GM23338 (cell line): ENCODE data around the gene COTL1. TPM values are rescaled to one million over a fixed set of nuclear protein-coding genes. Genes with fewer than 3 reads are reported as not detected.

Experiments
- ATAC-seq: fragments of 200-7000 bp; cut with Tn5 transposase; 3 replicates; pipeline ENCODE4 v1.9.1; 2020
- DNase-seq: peaks from one replicate; pipeline ENCODE4 v3.0.0-alpha.2; 2015; ENCODE audit warnings: low spot score
- H2AFZ ChIP-seq: fragments of 200-600 bp; sonication (generic); 2 replicates; pipeline ENCODE4 v1.8.0; 2016; ENCODE audit warnings: antibody characterized with exemption, mild to moderate bottlenecking, moderate library complexity
- H3F3A ChIP-seq: fragments of 200-600 bp; sonication (generic); replicated peaks from 2 replicates; pipeline ENCODE4 v1.8.0; 2017; ENCODE audit warnings: antibody characterized with exemption, mixed run types, low read depth
- H3K27ac ChIP-seq: fragments of 200-600 bp; sonication (generic); 2 replicates; pipeline ENCODE4 v1.6.1; 2016; ENCODE audit warnings: low read depth
- H3K27me3 ChIP-seq: fragments of 200-600 bp; sonication (generic); 2 replicates; pipeline ENCODE4 v1.8.0; 2016; ENCODE audit warnings: mild to moderate bottlenecking, mixed run types, moderate library complexity; ENCODE audit not compliant: insufficient read depth
- H3K36me3 ChIP-seq: fragments of 200-600 bp; sonication (generic); 2 replicates; pipeline ENCODE4 v1.8.0; 2016; ENCODE audit warnings: mild to moderate bottlenecking; ENCODE audit not compliant: insufficient read depth
- H3K4me1 ChIP-seq: fragments of 200-600 bp; sonication (generic); 2 replicates; pipeline ENCODE4 v1.8.0; 2016; ENCODE audit warnings: mild to moderate bottlenecking, moderate library complexity; ENCODE audit not compliant: insufficient read depth
- H3K4me2 ChIP-seq: fragments of 200-600 bp; sonication (generic); 2 replicates; pipeline ENCODE4 v1.7.1; 2017; ENCODE audit warnings: mixed run types
- H3K4me3 ChIP-seq: fragments of 200-600 bp; sonication (generic); 2 replicates; pipeline ENCODE4 v1.6.1; 2016; ENCODE audit warnings: mixed run types
- H3K79me2 ChIP-seq: fragments of 200-600 bp; sonication (generic); replicated peaks from 2 replicates; pipeline ENCODE4 v1.8.0; 2017; ENCODE audit warnings: mild to moderate bottlenecking; ENCODE audit not compliant: insufficient read depth
- H3K9me2 ChIP-seq: fragments of 200-600 bp; sonication (generic); 2 replicates; pipeline ENCODE4 v1.8.0; 2017; ENCODE audit not compliant: insufficient read depth
- H4K20me1 ChIP-seq: fragments of 200-600 bp; sonication (generic); replicated peaks from 2 replicates; pipeline ENCODE4 v1.8.0; 2017; ENCODE audit warnings: mild to moderate bottlenecking; ENCODE audit not compliant: insufficient read depth
- H3K27ac Mint-ChIP-seq: 2 replicates; pipeline ENCODE4 v1.8.0; 2020; ENCODE audit warnings: inconsistent platforms, mild to moderate bottlenecking, moderate library complexity, mixed read lengths
- H3K27me3 Mint-ChIP-seq: 3 replicates; pipeline ENCODE4 v1.8.0; 2022; ENCODE audit warnings: low read depth, mild to moderate bottlenecking, moderate library complexity, mixed read lengths, inconsistent platforms; ENCODE audit not compliant: insufficient read depth, poor library complexity
- H3K36me3 Mint-ChIP-seq: 3 replicates; pipeline ENCODE4 v1.8.0; 2021; ENCODE audit warnings: low read depth, mild to moderate bottlenecking, inconsistent platforms, moderate library complexity, mixed read lengths
- H3K4me1 Mint-ChIP-seq: 3 replicates; pipeline ENCODE4 v1.8.0; 2020; ENCODE audit warnings: mild to moderate bottlenecking, inconsistent platforms, mixed read lengths
- H3K4me3 Mint-ChIP-seq: 3 replicates; pipeline ENCODE4 v1.8.0; 2021; ENCODE audit warnings: moderate library complexity, mild to moderate bottlenecking, inconsistent platforms, mixed read lengths
- H3K9me3 Mint-ChIP-seq: 3 replicates; pipeline ENCODE4 v1.8.0; 2020; ENCODE audit warnings: moderate library complexity, mild to moderate bottlenecking, inconsistent platforms, mixed read lengths
- CREB1 ChIP-seq: fragments of 250-450 bp; sonication (Bioruptor Pico); IDR thresholded peaks from 2 replicates; pipeline ENCODE4 v1.5.0; 2020; ENCODE audit warnings: low read depth, mild to moderate bottlenecking, moderate library complexity
- CTCF ChIP-seq, 2 experiments: fragments of 200-600 bp in 1 of 2; sonication (generic) in 1 of 2; conservative IDR thresholded peaks; 2 replicates each; pipeline versions ENCODE4 v1.5.1 to v1.6.1; 2016 to 2017; ENCODE audit warnings: antibody characterized with exemption in 2 of 2, low read depth in 2 of 2, mild to moderate bottlenecking in 2 of 2, moderate library complexity in 1 of 2
- EZH2 ChIP-seq: fragments of 200-600 bp; sonication (generic); IDR thresholded peaks from one replicate; pipeline ENCODE4 v1.8.0; 2017; ENCODE audit warnings: antibody characterized with exemption, mild to moderate bottlenecking, low read depth; ENCODE audit not compliant: unreplicated experiment
- EZH2phosphoT487 ChIP-seq: fragments of 200-600 bp; sonication (generic); IDR thresholded peaks from one replicate; pipeline ENCODE4 v1.8.1; 2018; ENCODE audit warnings: antibody characterized with exemption; ENCODE audit not compliant: unreplicated experiment
- NANOG ChIP-seq: IDR thresholded peaks from 2 replicates; pipeline ENCODE4 v1.6.1; 2016; ENCODE audit warnings: antibody characterized with exemption, borderline replicate concordance
- STAT1 ChIP-seq: IDR thresholded peaks from one replicate; pipeline ENCODE4 v1.6.1; 2016; ENCODE audit warnings: antibody characterized with exemption; ENCODE audit not compliant: unreplicated experiment
- ZNF114 ChIP-seq: fragments of 250-450 bp; sonication (Bioruptor Pico); IDR thresholded peaks from 2 replicates; pipeline ENCODE4 v1.5.0; 2020; ENCODE audit warnings: mild to moderate bottlenecking, moderate library complexity
- ZNF331 ChIP-seq: fragments of 250-450 bp; sonication (Bioruptor Pico); IDR thresholded peaks from 2 replicates; pipeline ENCODE4 v1.5.0; 2020; ENCODE audit warnings: low read depth, mild to moderate bottlenecking, moderate library complexity
- polyA plus RNA-seq: library from polyadenylated mRNA; unstranded; fragments of >200 nt; fragmentation: Nextera tagmentation; extraction: Ambion mirVana; gene quantifications from 2 replicates; pipeline ENCODE4 v1.2.1, GENCODE V29; 2016
- total RNA-seq: library from RNA; depleted of rRNA; stranded (reverse); fragments of >200 nt; shearing (Covaris generic); gene quantifications from 2 replicates; pipeline ENCODE4 v1.2.3, GENCODE V29; 2014
- TF ChIP-seq, protein P1 (sequence below): IDR thresholded peaks from 2 replicates; pipeline ENCODE4 v1.6.1; 2016; ENCODE audit warnings: antibody characterized with exemption
- TF ChIP-seq, protein P2 (sequence below): fragments of 250-450 bp; sonication (Bioruptor Pico); IDR thresholded peaks from 2 replicates; pipeline ENCODE4 v1.5.0; 2020; ENCODE audit warnings: mild to moderate bottlenecking, moderate library complexity
- TF ChIP-seq, protein P3 (sequence below): IDR thresholded peaks from one replicate; pipeline ENCODE4 v1.6.1; 2018; ENCODE audit warnings: antibody characterized with exemption; ENCODE audit not compliant: unreplicated experiment

The COTL1 gene
- total and polyA plus RNA-seq, 2 experiments from 2014 or later = 117 to 166 TPM

DNA sequence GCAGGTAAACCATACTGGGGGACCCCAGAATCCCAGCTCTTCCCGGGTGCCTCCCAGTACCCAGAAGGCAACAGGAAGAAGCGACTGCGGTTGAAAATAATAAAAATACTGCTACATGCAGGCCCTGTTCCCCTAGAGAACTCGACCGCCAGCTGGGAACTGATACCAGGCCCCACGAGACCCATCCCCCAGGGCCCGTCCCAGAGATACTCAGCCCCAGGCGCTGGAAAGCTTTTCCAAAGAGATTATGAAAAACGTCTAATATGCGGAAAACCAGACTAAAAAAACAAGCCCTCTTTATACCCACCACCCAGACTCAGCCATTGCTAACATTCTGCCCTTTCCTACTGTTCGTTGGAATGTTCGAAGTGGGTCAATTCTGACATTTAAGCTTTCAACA, 100.5 kb downstream of the COTL1 start:
- Mint-ChIP-seq H3K27ac (no peak overlapping the region), H3K4me3 (no peak overlapping the region), H3K4me1 (peaks cover 12% of the 10 kb centered on the region), H3K36me3 (no peaks in the 10 kb centered on the region), H3K27me3 (peaks cover 13% of the 10 kb centered on the region), H3K9me3 (no peaks in the 10 kb centered on the region)
- H3F3A ChIP-seq = no peaks in the 10 kb centered on the region
- DNase-seq (no peak), ATAC-seq (no peak)
- no peaks in the 10 kb centered on the region for H3K27me3 ChIP-seq
- H3K4me3 ChIP-seq = no peak overlapping the region
- peaks cover 6% of the 10 kb centered on the region; the same call in 1 of the 2 replicates for H3K4me1 ChIP-seq
- no peaks in the 10 kb centered on the region for H3K36me3 ChIP-seq
- no peak overlapping the region for H3K27ac ChIP-seq
- H3K9me2 ChIP-seq = no peaks in the 10 kb centered on the region
- no peaks in the 10 kb centered on the region for H3K79me2 ChIP-seq
- H4K20me1 ChIP-seq = no peaks in the 10 kb centered on the region
- no peak overlapping the region for H3K4me2 ChIP-seq
- H2AFZ ChIP-seq = no peak overlapping the region
- TF ChIP-seq NANOG (no peak), ZNF114 (CRISPR knock-in tag) (no peak), EZH2phosphoT487 (no peak), CREB1 (no peak), CTCF (conservative IDR thresholded peaks at IDR 0.05; ENCODE audit: low read depth in 2 of 2) (no peak), ZNF331 (CRISPR knock-in tag) (no peak), EZH2 (no peak), STAT1 (no peak)
- TF ChIP-seq, protein P1, sequence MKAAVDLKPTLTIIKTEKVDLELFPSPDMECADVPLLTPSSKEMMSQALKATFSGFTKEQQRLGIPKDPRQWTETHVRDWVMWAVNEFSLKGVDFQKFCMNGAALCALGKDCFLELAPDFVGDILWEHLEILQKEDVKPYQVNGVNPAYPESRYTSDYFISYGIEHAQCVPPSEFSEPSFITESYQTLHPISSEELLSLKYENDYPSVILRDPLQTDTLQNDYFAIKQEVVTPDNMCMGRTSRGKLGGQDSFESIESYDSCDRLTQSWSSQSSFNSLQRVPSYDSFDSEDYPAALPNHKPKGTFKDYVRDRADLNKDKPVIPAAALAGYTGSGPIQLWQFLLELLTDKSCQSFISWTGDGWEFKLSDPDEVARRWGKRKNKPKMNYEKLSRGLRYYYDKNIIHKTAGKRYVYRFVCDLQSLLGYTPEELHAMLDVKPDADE = no peak
- TF ChIP-seq, protein P2, sequence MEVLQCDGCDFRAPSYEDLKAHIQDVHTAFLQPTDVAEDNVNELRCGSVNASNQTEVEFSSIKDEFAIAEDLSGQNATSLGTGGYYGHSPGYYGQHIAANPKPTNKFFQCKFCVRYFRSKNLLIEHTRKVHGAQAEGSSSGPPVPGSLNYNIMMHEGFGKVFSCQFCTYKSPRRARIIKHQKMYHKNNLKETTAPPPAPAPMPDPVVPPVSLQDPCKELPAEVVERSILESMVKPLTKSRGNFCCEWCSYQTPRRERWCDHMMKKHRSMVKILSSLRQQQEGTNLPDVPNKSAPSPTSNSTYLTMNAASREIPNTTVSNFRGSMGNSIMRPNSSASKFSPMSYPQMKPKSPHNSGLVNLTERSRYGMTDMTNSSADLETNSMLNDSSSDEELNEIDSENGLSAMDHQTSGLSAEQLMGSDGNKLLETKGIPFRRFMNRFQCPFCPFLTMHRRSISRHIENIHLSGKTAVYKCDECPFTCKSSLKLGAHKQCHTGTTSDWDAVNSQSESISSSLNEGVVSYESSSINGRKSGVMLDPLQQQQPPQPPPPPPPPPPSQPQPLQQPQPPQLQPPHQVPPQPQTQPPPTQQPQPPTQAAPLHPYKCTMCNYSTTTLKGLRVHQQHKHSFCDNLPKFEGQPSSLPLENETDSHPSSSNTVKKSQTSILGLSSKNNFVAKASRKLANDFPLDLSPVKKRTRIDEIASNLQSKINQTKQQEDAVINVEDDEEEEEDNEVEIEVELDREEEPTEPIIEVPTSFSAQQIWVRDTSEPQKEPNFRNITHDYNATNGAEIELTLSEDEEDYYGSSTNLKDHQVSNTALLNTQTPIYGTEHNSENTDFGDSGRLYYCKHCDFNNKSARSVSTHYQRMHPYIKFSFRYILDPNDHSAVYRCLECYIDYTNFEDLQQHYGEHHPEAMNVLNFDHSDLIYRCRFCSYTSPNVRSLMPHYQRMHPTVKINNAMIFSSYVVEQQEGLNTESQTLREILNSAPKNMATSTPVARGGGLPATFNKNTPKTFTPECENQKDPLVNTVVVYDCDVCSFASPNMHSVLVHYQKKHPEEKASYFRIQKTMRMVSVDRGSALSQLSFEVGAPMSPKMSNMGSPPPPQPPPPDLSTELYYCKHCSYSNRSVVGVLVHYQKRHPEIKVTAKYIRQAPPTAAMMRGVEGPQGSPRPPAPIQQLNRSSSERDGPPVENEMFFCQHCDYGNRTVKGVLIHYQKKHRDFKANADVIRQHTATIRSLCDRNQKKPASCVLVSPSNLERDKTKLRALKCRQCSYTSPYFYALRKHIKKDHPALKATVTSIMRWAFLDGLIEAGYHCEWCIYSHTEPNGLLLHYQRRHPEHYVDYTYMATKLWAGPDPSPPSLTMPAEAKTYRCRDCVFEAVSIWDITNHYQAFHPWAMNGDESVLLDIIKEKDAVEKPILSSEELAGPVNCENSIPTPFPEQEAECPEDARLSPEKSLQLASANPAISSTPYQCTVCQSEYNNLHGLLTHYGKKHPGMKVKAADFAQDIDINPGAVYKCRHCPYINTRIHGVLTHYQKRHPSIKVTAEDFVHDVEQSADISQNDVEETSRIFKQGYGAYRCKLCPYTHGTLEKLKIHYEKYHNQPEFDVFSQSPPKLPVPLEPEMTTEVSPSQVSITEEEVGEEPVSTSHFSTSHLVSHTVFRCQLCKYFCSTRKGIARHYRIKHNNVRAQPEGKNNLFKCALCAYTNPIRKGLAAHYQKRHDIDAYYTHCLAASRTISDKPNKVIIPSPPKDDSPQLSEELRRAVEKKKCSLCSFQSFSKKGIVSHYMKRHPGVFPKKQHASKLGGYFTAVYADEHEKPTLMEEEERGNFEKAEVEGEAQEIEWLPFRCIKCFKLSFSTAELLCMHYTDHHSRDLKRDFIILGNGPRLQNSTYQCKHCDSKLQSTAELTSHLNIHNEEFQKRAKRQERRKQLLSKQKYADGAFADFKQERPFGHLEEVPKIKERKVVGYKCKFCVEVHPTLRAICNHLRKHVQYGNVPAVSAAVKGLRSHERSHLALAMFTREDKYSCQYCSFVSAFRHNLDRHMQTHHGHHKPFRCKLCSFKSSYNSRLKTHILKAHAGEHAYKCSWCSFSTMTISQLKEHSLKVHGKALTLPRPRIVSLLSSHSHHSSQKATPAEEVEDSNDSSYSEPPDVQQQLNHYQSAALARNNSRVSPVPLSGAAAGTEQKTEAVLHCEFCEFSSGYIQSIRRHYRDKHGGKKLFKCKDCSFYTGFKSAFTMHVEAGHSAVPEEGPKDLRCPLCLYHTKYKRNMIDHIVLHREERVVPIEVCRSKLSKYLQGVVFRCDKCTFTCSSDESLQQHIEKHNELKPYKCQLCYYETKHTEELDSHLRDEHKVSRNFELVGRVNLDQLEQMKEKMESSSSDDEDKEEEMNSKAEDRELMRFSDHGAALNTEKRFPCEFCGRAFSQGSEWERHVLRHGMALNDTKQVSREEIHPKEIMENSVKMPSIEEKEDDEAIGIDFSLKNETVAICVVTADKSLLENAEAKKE (CRISPR knock-in tag) = no peak
- TF ChIP-seq, protein P3, sequence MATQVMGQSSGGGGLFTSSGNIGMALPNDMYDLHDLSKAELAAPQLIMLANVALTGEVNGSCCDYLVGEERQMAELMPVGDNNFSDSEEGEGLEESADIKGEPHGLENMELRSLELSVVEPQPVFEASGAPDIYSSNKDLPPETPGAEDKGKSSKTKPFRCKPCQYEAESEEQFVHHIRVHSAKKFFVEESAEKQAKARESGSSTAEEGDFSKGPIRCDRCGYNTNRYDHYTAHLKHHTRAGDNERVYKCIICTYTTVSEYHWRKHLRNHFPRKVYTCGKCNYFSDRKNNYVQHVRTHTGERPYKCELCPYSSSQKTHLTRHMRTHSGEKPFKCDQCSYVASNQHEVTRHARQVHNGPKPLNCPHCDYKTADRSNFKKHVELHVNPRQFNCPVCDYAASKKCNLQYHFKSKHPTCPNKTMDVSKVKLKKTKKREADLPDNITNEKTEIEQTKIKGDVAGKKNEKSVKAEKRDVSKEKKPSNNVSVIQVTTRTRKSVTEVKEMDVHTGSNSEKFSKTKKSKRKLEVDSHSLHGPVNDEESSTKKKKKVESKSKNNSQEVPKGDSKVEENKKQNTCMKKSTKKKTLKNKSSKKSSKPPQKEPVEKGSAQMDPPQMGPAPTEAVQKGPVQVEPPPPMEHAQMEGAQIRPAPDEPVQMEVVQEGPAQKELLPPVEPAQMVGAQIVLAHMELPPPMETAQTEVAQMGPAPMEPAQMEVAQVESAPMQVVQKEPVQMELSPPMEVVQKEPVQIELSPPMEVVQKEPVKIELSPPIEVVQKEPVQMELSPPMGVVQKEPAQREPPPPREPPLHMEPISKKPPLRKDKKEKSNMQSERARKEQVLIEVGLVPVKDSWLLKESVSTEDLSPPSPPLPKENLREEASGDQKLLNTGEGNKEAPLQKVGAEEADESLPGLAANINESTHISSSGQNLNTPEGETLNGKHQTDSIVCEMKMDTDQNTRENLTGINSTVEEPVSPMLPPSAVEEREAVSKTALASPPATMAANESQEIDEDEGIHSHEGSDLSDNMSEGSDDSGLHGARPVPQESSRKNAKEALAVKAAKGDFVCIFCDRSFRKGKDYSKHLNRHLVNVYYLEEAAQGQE = no peak
